Umbilical cord (tissue), 2 donors: ENCODE results near the gene CCDC167. TPM values are rescaled to one million over a fixed set of nuclear protein-coding genes. Genes with fewer than 3 reads are reported as not detected.
A peak's percentile ranks its signal among the peaks of the same experiment; 100 is the strongest.

Experiments
- DNase-seq: peaks from one replicate; pipeline ENCODE4 v3.0.0-alpha.2; 2015; ENCODE audit warnings: low spot score
- total RNA-seq: library from RNA; depleted of rRNA; stranded (reverse); fragments of >200 nt; gene quantifications from one replicate; pipeline ENCODE4 v1.2.3, GENCODE V29; 2014; ENCODE audit warnings: low replicate concordance; ENCODE audit not compliant: insufficient read depth

Gene CCDC167
- total RNA-seq, 1 donor from 2014 or later, result 13.0 TPM

DNA sequence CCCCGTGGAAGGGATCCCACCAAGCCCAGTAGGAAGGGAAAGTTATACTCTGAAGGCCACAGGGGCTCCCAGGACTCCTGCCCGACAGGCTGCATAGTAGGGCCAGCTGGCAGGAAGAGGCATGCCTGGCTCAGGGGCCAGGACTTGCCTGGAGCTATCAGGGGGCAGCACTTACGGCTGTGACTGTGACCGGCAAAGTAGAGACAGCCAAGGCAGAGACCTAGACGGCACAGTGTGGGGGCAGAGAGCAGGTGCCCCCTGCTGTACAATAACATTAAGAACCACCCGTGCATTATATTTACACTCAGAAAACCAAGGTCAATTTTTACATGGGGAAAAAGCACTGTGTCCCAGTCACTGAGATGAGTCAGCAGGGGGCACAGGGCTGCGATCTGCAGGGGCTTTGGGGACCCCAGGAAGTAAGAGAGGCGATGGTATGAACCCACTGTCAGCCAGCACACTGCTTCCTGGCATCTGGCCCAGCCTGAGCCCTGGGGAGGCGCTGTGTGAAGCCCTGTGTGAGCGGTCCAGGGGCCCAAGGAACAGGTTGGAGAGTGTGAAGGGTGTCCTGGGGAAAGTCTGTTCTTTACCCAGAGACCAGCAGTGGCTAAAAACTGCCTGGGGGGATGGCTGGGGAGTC, 9.9 kb downstream of the CCDC167 start:
- peak; percentile 33 for DNase-seq

DNA sequence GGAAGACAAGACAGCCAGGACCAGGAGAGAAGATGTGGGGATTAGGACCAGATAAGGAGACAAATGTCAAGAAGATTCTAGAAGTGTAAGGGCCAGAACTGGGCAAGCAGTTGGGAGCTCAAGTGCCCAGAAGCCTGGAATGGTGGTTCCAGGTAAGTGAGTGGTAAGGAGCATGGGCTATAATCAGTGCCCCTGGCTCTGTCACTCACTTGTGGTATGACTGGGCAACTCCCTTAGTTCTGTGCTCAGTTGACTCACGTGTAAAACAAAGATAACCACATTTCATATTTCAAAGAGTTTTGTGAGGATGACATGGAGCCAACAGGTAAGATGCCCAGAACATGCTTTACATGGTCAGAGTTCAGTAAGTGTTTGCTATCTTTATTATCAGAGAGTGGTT, 11.2 kb downstream of the CCDC167 start:
- DNase-seq, result no peak

DNA sequence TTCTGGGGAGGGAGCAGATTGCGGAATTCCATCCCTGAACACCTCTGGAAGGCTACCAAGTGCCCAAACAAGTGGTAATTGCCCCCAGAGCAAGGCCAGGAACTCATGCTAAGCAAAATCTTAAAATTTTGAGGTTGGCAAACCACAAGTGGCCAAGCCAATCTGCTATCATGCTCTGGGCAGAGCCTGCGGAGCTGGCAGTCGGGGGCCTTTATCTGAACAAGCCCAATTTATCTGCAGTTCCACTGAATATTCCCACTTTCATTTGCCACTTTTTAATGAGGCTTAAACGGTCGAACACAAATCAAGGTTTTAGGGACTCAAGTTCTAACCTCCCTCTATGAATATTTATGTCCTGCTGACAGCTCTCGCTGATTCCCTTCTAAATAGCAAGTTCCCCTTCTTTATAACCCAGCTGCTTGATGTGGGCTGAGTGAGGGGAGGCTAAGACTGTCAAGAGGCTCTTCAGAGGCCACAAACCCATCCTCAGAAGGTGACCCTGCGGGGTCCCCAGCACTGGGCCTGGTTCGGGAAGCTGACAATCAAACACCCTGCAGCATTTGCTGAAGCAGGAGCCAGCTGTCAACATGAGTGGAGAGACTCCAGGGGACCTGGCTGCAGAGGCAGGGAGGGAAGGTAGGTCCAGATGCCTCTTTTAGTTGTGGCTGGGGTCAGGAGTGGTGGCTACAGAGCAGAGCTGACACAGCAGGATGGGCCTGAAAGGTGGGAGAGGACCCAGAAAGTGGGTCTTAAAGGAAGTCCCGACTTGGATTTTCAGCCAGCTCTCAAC, 11.9 kb downstream of the CCDC167 start:
- DNase-seq, result no peak

DNA sequence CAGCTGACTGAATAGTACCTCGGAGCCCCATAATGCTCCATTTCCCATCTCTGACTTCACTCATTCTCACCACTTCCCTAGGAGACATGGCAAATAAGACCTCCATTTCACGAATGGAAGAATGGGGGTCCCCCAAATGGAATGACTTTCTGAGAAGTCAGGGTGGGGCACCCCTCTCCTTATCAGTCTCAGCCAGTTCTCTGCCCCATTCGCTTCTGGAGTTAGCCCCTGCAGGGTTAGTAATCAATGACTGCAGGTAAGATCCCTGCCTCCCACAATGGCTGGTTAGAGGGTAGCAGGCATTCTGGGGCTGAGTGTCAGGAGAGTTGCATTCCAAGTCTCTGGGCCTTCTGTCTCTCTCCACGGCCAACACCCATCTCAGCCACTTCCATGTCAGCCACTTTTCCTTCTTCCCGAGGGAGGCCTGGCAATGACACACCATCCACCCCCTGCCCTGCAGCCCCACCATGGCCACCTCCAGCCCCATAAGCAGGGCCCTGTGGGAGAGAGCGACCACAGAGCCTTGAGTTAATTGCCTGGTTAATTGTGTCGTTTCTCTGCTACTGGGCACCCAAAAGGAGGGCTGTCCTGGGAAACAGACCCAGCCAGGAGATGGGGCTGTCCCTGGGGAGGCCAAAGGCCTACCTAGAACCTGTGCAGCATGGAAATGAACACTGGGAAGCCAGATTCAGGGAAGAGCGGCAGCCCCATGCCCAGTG, 13.4 kb downstream of the CCDC167 start:
- DNase-seq, result no peak

DNA sequence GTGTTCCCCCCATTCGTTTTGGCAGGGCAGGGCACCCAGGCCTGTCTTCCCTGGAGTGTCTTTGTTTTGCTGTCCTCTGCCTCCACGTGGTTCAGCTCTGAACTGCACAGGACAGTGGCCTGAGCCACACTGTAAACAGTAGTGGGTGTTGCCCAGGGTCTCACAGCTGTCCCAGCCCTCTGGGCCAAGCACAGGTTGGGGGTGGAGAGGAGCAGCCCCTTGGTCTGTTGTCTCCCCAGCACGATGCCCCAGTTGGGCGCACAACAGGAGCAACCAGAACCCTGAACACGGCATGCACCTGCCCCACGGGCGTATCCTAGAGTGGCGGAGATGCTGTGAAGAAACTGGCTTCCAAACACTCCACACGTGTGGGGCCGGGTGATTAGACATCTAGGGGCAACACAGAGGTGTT, 14.4 kb downstream of the CCDC167 start:
- no peak for DNase-seq

DNA sequence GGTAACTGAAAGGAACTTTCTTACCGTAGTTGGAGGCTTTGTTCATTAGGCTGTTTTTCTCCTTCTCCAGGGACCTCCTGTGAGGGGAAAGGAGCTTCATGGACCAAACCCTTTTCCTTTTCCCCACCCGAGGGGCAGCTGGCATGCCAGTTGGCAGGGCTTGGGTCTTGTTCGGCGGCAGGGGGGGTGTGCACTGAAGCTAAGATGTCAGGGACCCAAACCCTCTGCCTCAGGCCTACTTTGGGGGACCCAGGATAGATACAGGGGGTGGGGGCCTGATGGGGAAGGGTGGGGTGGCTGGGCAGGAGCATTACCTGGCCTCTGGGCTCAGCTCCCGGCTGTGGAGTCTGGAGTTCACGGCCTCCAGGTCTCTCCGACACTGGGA, 14.9 kb downstream of the CCDC167 start:
- DNase-seq, result no peak

DNA sequence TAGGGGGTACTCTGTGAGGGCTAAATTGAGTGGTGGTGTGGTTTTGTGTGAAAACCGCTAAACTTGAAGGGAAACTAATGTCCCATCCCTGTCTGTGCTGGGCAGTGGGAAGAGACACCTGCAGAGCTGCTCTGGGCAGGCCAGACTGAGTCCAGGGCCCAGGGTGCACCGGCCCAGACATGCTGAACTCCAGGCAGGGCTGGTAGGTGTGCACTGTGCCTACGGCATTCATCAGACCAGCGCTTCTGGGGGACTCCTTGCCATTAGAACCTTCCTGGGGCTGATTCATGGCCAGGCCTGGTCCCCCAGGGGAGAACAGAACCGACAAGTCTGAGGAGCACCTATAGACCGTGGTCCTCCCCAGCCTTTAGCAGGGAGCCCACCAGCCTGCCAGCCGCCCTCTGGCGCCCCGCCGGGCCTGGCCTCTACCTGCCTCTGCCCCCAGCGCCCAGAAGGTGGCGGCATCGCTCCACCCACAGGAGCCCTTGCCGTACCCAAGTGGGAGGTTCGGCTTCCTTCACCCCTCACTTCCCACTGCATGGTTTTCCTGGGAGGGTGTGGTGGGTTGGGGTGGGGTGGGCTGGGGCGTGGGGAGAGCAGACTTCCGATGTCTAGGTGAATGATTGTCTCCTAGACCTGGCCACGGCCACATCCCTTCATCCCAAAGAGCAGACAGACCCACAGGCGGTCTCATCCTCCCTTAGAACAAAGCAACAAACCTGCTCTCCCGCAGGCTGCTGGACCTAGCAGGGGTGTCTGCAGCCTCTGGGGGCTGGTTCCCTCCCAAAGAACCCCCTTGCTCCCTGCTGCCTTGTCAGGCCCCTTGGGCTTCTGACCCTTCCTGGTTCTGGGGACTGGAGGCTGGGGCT, 15.5 kb downstream of the CCDC167 start:
- DNase-seq, result peak; percentile 37

DNA sequence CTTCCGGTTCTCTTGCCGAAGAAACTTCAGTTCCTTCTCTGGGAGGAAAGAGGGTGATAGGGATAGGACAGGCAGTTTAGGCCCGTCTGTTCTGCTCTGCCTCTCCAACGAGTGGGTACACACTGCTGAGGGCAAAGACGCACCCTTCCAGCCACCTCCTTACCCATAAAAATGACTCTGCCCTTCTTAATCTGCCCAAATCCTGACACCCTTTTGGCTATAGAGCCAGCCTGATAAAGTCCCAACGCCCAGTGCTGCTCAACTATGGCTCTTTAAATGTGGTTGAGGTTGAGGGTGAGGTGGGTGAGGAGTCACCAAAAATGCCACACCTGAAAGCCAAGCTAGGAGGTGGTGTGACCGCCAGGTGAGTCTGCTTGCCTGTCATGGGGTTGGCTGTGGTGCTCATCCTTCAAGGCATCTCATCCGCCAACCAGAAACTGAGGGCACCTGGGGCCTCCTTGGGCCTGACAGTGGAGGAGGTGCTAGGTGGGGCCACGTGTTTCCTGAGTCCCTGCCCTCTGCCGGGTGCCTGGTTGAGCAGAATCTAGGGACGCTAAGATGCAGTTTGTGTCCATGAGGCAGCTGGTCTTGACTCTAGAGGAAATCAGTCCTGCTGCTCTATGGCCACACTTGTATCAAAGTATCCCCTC, 16.3 kb downstream of the CCDC167 start:
- no peak for DNase-seq

DNA sequence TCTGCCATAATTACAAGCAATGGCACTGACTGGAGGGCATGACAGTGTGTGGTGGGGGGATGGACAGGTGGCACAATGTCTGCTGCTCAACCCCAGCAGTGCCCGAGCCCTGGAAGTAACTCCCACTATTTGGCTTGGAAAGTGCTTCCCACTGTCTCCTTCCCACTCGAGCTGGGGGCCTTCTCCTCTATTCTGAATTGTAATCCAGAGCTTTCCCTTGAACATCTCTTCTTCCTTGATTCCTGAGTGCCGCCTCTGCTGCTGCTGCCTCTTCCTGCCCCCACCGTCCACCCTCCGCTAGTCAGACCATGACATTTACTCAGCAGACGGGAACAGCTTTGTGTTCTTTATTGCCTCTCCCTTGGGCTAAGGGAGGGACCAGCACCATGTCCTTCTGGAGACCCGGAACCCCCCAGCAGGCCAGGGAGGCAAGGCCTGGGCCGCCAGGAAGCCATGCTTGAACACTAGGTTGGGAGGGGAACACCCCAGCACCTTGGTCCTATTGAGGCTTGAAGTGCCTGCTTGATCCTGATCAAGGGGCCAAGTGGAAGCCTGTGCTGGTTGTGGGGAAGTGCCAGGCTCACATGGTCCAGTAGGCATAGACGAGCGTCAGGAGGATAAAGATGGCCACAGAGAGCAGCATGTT, 17.0 kb downstream of the CCDC167 start:
- no peak for DNase-seq

DNA sequence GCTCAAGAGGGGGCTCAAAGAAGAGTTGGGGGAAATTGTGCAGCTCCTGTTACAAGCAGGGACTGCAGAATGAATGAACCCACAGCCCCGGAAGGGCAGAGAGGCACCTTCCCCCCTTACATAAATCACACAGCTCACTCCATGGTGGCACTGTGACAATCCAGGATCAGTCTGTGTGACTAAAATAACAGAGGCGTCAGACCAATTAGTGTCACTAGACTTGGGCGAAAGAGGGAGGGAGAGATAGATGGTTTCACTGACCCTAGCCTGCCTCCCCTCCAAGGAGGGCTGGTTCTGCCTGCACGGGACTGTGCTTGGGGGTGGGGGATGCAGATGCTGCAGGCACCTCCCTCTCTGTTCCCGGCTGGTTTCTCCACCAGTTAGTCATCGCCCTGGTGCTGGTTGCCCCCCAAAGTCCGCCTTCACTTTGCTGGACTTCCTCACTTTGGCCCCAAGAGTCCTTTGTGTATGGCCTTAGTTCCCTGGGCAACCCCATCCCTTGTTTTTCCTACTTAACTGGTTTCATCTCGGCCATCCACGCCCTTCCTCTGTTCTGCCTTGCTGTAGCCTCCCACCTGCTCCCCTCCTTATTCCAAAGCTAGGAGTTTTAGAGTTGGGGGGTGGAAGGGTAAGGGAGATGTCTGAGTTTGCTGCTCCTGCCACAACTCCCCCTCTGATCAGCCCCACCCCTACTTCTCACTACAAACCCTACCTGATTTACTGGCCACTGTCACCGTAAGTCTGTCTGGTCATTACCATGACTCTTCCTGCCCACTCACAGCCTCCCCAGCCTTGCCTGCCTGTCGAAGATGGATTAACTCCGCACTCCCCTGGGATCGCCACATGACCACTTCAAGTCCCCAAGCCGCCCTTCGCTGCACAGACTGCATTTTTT, 17.7 kb downstream of the CCDC167 start:
- DNase-seq, result no peak

DNA sequence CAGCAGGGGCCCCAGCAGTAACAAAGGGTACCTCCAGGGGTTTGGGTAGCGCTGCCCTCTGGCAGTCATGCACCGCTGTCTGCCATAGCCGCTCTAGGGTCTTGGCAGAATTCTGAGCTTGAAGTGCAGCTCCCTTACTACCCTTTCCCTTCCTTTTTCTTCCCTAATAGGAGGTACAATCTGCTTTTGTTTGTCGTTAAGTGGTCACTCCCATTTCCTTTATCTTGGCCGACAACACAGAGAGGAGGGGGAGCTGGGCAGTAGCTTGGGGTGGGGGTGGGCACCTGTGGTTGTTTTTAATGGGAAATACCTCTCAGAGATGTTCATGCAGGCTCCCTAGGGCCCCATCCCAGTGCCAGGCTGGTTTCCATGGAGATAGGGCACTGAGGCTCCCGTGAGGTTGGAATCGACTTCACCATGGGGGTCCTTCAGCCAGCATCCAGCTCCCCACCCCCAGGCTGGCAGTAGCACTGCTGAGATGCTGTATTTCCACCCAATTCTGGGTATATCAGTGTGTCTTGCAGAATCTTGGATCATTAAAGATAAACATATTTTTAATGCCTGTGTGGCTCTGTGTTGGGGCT, 18.6 kb downstream of the CCDC167 start:
- DNase-seq, result no peak

DNA sequence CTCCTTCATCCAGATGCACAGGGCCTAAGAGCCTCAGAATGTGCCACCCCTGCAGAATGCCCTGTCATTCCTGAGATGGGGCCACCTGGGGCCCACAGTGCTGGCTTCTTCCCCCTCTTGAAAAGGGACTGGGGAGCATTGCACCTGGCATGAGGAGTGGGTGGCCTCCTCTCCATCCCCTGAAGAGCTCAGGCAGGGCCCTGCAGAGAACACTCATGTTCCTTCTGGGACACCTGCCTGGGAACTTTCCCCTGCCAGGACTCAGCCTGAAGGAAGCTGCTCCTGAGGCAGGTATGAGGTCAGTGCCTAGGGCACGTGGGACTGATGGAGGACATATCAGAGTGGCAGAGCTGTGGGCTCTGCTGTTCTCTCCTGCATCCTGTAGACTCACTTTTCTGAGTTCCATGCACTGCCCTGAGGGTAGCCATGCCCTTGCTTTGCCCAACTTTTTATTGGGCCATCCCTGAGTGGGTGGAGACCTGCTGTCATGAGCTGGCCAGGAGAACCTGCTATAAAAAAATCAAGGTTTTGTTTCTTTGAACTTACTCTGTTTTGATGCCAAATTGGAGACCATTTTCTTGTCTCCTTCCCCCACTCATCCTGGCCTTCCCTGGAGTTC, 19.5 kb downstream of the CCDC167 start:
- no peak for DNase-seq

DNA sequence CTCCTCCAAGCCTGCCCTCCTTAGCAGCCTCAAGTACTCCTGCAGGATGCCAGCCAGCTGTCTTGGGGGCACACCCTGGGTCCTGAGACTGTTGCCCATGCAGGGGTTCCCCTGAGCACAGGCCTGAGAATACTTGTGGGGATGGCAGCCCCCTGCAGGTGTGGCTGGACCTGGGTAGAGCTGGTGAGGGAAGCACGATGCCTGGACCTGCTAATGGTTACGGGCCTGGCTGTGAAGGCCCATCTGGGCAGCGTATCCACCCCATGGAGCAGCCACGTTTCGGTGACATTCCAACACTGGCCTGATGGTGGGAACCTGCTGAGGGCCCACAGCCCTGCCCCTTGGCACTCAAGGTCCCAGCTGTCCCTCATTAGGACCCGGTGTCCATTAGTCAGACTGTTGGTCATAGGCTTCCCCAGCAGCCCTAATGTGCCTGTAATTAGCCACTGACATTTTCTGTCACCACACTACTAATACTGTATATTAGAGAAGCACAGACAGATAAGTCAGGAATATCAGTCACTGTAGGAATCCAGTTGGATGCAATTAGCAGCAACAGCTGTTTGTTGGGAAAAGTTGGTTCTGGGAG, 20.3 kb downstream of the CCDC167 start:
- no peak for DNase-seq

DNA sequence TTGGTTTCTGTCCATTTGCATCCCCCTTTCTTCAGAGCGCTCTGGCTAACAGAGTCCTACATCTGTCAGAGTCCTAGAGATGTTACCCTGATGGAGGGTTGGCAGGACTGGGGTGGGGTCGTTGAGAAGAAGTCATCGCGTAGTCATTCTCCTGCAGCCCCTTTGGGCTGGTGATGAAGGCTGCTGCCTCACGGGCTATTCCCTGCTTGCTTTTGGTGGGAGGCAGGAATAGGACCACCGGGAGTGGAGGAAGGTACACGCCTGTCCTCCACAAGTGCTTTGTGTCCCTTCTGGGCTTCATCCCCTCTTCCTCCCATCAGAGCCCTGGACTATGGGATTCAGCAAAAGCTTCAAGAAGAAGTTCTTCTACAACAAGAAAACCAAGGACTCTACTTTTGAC, 20.9 kb downstream of the CCDC167 start:
- no peak for DNase-seq

DNA sequence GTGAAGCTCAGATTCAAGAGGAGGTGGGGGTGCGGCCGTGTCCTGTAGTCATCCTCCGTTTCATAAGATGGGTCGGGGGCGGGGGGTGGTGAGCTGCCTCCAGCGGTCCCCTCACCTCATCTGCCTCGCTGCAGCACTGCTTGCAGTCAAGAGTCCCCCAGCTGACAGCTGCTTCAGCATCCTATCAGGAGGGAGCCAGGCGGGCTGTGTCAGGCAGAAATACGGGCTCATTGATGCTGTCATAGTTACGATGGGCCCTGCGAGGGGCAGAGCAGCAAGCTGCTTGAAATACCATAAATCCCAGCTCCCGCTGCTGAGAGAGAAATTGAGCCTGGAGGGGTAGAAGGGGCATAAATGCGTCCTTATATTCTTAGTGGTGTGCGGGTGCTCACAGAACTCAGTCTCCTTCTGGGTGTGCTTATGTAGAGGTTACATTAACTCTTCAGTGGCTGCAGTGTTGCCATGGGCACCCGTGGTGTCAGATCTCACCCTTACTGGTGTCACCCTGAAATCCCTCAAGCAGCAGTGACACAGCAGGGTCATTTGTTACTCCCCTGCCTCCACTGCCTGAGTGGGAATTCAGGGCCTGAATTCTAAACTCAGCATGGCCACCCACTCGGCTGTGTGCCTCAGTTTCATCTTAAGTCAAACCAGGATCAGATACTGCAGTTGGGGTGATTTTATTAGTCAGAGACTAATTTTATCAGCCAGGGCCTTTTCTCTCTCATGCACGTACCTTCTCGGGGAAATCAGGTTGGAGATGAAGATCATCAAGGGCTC, 21.8 kb downstream of the CCDC167 start:
- DNase-seq, result no peak

DNA sequence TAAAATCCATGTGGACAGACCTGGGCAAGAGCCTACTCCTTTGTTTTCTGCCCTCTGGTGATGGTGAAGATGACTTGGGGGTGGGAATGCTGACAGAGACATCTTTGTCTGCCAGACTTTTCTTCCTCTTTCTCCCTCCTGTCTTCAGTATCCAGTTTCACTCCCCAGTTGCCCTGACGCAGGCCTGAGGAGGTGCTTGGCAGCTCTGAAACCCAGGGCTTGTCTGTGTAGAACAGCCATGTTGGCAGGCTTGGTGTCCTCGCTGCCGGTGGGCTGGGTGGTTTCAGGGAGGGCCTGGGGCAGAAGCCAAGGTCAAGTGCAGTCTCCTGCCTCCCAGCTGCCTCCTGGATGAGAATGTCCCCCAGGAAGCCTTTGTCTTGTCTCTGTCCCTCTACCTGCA, 22.5 kb downstream of the CCDC167 start:
- DNase-seq, result no peak

DNA sequence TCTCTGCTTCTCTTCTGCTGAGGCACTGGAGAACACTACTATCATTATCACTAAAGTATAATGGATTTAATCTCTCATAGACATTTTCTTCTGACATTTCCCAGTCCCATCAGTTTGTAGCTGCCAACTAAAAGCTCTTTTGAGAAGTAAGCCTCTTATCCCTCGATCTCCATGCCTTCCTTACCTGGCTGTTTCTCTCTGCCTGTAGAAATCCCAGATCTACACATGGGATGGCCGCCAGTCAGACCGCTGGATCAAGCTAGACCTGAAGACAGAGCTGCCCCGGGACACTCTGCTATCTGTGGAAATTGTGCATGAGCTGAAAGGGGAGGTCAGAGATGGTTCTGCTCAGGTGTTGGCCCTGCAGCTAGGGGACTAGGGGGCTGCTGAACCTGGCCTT, 25.4 kb downstream of the CCDC167 start:
- DNase-seq, result no peak
